ENCODE data around the gene IL20RA.

DNA sequence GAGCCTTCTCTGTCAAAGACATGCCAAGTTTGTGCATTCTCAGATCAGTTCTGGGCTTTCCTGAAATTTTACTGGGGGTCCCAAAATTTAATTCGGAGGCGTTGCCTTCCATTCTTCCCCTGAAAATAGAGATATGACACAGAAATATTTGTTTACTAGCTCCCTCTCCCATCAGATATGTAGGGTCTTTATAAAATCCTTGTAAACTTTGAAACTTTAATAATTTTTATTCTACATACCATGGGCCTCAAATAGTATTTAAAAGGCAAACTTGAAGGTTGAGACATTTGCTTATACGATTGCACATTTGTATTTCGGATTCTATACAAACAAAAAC is 54.6 kb downstream of the IL20RA start:
- TF ChIP-seq CTCF (IDR thresholded peaks at IDR 0.05; ENCODE audit: extremely low read depth in 1 of 2, insufficient read depth in 1 of 2, low read depth in 1 of 2, low read length in 2 of 2) (no peak), POLR2AphosphoS5 (IDR thresholded peaks at IDR 0.05; ENCODE audit: insufficient read depth, low read depth, low read length) (no peak), POLR2A (IDR thresholded peaks at IDR 0.05; ENCODE audit: low read depth, low read length) (no peak), JUN (IDR thresholded peaks at IDR 0.05; ENCODE audit: borderline replicate concordance, insufficient read depth, insufficient read length, low read depth) (no peak), EZH2 (IDR thresholded peaks at IDR 0.05; ENCODE audit: borderline replicate concordance, low read depth, low read length, severe bottlenecking) (peak; percentile 30), MAX (IDR thresholded peaks at IDR 0.05; ENCODE audit: insufficient read depth, insufficient read length) (no peak)

Data from endothelial cell of umbilical vein (primary cell).